IgD-negative memory B cell (primary cell): ENCODE data around the gene TBC1D9. TPM values are rescaled to one million over a fixed set of nuclear protein-coding genes. Genes with fewer than 3 reads are reported as not detected.

Experiments used
- H3K27ac Mint-ChIP-seq, 3 donors: one replicate each; pipeline ENCODE4 v1.8.0; 2020 to 2022; ENCODE audit warnings: mild to moderate bottlenecking in 3 of 3, mixed read lengths in 3 of 3, moderate library complexity in 1 of 3
- H3K27me3 Mint-ChIP-seq: one replicate; pipeline ENCODE4 v1.8.0; 2021; ENCODE audit warnings: mixed read lengths
- H3K36me3 Mint-ChIP-seq: one replicate; pipeline ENCODE4 v1.8.0; 2020; ENCODE audit warnings: mild to moderate bottlenecking, mixed read lengths
- H3K4me1 Mint-ChIP-seq, 3 donors: one replicate each; pipeline ENCODE4 v1.8.0; 2020 to 2022; ENCODE audit warnings: mixed read lengths in 3 of 3, mild to moderate bottlenecking in 1 of 3
- H3K4me3 Mint-ChIP-seq, 4 donors: one replicate each; pipeline ENCODE4 v1.8.0; 2020 to 2022; ENCODE audit warnings: mild to moderate bottlenecking in 4 of 4, mixed read lengths in 4 of 4, moderate library complexity in 3 of 4
- H3K9me3 Mint-ChIP-seq, 3 donors: one replicate each; pipeline ENCODE4 v1.8.0; 2020 to 2021; ENCODE audit warnings: mixed read lengths in 3 of 3, mild to moderate bottlenecking in 1 of 3
- polyA plus RNA-seq: library from polyadenylated mRNA; unstranded; fragments of 300-500 nt; fragmentation: Illumina TruSeq; gene quantifications from one replicate; pipeline ENCODE4 v1.2.3, GENCODE V29; 2021

TBC1D9 gene
- polyA plus RNA-seq, 1 donor from 2014 or later = 59.4 TPM

DNA sequence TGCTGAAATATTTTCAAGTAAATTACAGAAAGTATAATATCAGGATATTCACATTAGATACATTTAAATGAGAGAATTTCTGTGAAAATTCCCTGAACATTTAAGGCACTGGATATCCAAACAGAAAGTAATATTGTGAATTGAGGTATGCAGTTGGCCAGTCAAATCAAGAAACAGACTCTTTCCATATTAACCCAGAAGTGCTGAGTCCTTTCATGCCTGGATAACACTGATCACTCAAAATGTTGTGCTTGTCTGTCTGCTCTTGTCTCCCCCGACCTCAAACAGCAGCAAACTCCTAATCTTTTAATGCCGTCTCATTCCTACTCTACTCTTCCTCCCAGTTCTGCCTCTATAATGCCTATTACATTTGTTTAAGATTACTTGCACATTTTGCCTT, 51.2 kb downstream of the TBC1D9 start:
- H3K4me1 Mint-ChIP-seq = peaks cover 54 to 60% (median 57%) of the 10 kb centered on the region in 3 donors
- no peaks in the 10 kb centered on the region for H3K27me3 Mint-ChIP-seq
- H3K36me3 Mint-ChIP-seq = peaks cover 6% of the 10 kb centered on the region
- peak overlapping the region in 1 of 4 donors; percentile 34 for H3K4me3 Mint-ChIP-seq
- peak overlapping the region; percentile 34 to 84 (median 81) for H3K27ac Mint-ChIP-seq
- H3K9me3 Mint-ChIP-seq = peaks cover 0 to 1% (median 0%) of the 10 kb centered on the region in 3 donors

DNA sequence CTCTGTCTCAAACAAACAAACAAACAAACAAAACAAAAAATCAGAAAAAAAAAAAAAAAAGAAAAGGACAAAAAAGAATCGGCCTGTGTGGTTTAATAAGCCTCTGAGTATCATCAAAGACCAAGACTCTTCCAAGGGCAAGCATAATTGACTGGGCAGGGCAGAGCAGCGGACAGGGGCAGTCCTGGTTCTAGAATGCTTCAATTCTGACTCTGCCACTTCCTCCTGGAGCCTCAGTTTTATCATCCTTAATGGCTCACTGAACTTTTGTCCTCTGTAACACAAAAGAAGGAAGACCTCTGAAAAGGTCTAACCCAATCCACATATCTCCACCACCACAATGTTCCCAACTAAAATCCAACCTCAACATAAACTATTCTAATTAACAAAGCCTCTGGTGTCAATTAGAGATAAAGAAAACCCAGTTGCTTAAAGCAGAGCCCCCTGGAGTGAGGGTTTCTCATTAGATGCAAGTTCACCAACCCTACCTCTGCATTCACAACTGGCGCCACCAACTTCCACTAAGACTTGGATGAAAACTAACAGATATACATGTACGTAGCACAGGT, 51.7 kb downstream of the TBC1D9 start:
- Mint-ChIP-seq H3K27me3 (no peaks in the 10 kb centered on the region), H3K4me3 (peak overlapping the region in 2 of 4 donors; percentile 34 to 58), H3K27ac (peak overlapping the region; percentile 79 to 94 (median 81)), H3K9me3 (peaks cover 0 to 1% (median 0%) of the 10 kb centered on the region in 3 donors), H3K36me3 (peaks cover 6% of the 10 kb centered on the region), H3K4me1 (peaks cover 54 to 60% (median 59%) of the 10 kb centered on the region in 3 donors)

DNA sequence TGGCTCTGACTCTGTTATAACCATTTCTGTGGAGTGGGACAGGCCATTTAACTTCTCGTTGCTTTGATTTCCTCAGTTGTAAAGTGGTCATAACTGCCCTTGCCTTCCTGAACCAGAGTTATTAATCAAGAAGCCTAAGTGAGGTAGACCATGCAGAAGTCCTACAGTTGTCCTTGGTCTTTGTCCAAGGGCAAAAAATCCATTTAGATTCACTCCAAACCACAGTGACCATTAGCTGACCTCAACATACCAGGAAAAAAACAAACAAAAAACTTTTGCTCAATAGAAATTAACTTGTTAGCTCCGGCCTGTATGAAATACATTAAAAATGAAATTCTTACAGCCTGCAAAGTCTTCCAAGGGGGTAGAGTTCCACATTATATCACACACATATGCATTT, 52.7 kb downstream of the TBC1D9 start:
- Mint-ChIP-seq H3K36me3 (peaks cover 6% of the 10 kb centered on the region), H3K4me3 (peak overlapping the region in 1 of 4 donors; percentile 63), H3K4me1 (peaks cover 50 to 59% (median 59%) of the 10 kb centered on the region in 3 donors), H3K27ac (peak overlapping the region in 1 of 3 donors; percentile 79), H3K27me3 (no peaks in the 10 kb centered on the region), H3K9me3 (no peaks in the 10 kb centered on the region)

DNA sequence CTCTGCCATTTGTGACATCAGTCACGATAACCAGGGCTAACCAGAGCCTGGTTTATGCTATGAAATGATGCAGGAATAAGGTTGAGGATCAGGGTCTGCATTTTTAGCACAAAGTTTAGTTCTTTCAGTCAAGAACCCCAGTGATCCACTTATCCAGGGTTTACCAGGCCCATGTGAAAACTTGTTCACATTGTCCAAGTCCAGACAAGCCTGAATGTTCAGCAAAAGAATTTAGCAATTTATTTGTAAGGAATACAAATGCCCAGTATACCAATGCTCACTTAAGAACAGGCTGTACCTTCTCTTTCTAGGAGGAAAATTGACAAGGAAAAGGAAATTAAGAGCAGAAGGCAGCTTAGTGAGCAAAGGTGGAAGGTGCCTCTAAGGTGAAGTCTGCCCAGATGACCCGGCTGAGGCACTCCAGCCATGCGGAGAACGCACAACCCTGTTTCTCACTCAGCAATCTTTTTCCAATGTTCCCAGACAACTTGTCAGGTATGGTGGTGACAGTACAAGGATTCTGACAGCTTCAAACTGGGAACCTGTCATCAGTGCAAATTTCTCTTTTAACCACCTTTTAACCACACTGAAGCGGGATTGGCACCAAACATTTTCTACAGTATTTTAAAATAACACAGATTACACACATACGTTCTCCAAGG, 54.0 kb downstream of the TBC1D9 start:
- H3K27ac Mint-ChIP-seq = peak overlapping the region in 1 of 3 donors; percentile 79
- no peaks in the 10 kb centered on the region for H3K27me3 Mint-ChIP-seq
- no peak overlapping the region for H3K4me3 Mint-ChIP-seq
- no peaks in the 10 kb centered on the region for H3K9me3 Mint-ChIP-seq
- H3K4me1 Mint-ChIP-seq = peaks cover 49 to 61% (median 59%) of the 10 kb centered on the region in 3 donors
- peaks cover 11% of the 10 kb centered on the region for H3K36me3 Mint-ChIP-seq

DNA sequence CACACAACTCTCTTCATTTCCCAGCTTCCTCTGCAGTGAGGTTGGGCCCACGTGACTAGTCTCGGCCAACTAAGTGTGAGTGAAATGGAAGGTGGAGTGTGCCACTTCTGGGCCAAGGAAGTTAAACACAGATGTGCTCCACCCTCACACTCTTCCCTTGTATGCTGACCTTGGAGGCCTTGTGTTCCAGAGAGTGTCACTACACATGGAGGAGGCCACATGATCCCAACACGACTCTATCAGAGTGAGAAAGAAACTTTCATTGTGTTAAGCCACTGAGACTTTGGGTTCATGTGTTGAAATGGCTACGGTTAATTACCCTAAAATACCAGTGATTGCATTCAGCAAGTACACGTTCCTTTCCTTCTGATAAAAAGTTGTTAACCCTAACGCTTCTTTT, 55.1 kb downstream of the TBC1D9 start:
- Mint-ChIP-seq H3K4me1 (peaks cover 46 to 60% (median 55%) of the 10 kb centered on the region in 3 donors), H3K9me3 (no peaks in the 10 kb centered on the region), H3K4me3 (no peak overlapping the region), H3K27me3 (no peaks in the 10 kb centered on the region), H3K36me3 (peaks cover 15% of the 10 kb centered on the region), H3K27ac (peak overlapping the region in 1 of 3 donors; percentile 21)

DNA sequence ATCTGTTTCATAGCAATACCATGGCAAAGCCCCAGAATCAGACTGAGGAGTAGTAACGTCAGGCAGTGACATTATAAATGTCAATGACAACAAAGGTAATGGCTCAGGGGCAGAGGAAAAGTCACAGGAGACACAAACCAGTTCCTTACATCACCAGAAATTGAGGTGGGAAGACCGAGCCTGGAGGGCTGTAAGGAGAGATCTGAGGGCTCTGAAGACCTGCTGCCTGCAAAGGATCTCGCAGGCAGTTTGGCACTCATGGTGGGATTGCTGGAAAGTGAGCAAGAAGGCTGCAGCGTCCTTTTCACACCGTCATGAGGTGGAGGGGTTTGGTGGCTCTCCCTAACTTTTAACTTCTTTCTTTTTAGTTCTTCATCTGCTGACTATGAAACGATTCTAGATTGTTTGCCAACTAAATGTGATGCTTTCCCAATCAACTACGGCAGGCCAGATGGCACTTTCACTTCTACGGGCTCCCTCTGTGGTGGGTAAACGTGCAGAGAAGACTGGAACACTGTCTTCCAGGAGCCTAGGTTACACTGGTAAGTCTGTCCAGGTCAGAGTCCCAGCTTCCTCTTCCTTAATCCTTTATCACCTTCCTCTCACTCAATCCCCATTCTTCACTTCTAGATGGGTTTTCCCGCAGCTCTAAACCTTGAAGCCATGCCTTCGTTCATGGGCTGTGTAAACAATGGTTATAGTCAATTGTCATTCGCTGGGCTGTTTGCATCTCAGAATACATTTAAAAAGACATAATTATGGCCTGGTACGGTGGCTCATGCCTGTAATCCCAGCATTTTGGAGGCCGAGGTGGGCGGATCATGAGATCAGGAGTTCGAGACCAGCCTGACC, 58.2 kb downstream of the TBC1D9 start:
- peaks cover 15% of the 10 kb centered on the region for H3K36me3 Mint-ChIP-seq
- H3K27ac Mint-ChIP-seq = peak overlapping the region; percentile 54 to 76 (median 59)
- peak overlapping the region in 2 of 4 donors; percentile 5 to 32 for H3K4me3 Mint-ChIP-seq
- H3K9me3 Mint-ChIP-seq = no peaks in the 10 kb centered on the region
- H3K27me3 Mint-ChIP-seq = no peaks in the 10 kb centered on the region
- H3K4me1 Mint-ChIP-seq = peaks cover 38 to 52% (median 43%) of the 10 kb centered on the region in 3 donors

DNA sequence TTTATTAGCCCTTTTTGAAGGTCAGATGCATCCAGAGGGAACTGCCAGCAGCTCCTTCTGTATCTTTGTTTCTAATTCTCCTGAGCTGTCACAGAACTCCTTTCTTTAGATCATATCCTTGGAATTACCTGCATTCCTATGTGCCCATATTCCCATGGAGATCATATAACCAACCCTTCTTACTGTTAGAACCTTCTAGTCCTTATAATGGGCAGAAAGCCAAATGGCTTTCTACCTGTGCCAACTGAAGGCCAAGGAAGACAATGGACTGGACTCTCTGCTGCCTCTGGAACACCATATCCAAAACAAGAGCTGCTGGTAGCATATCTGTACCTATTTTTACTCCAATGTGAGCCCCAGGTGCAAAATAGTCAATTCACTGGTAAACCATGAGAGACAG, 60.7 kb downstream of the TBC1D9 start:
- Mint-ChIP-seq H3K36me3 (peaks cover 15% of the 10 kb centered on the region), H3K27me3 (no peaks in the 10 kb centered on the region), H3K4me3 (no peak overlapping the region), H3K27ac (peak overlapping the region in 2 of 3 donors; percentile 6 to 54), H3K9me3 (no peaks in the 10 kb centered on the region), H3K4me1 (peaks cover 46 to 56% (median 50%) of the 10 kb centered on the region in 3 donors)

DNA sequence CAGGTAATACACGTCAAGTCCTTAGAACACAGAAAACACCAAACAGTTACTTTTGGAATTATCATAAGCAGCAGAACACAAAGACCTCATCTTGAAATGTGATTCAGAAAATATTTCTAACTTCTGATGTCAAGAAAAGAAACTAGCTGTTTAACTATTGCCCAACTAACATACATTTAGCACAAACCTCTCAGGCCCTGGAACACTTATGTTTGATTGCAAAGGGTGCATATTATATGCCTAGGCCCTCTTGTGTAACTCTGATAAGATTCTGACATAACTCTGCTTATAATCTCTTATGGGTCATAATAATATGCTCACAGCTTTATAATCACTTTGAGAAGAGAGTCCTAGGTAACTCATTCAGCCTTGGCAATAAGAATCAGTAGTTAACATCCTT, 62.6 kb downstream of the TBC1D9 start:
- Mint-ChIP-seq H3K27me3 (no peaks in the 10 kb centered on the region), H3K27ac (peak overlapping the region; percentile 34 to 87 (median 40)), H3K36me3 (peaks cover 17% of the 10 kb centered on the region), H3K4me3 (peak overlapping the region in 1 of 4 donors; percentile 31), H3K4me1 (peaks cover 54 to 56% (median 55%) of the 10 kb centered on the region in 3 donors), H3K9me3 (no peaks in the 10 kb centered on the region)

DNA sequence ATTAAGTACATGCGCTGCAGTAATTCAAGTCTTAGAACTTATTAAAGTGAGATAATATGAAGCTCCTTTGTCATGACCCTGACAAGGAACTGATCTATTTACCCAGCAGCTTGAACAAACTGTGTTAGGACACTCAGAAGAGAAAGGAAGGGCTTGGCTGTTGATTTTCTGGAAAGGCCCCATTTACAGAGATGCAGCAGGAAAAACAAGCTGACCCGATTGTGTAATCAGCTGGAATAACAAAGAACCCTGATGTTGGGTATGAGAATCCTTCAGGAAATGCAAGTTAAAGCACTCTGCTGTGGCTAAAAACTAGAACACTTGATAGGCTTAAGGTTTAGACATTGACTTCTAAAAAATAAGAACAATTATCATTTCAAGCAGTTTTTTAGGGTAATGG, 64.8 kb downstream of the TBC1D9 start:
- no peaks in the 10 kb centered on the region for H3K9me3 Mint-ChIP-seq
- H3K27ac Mint-ChIP-seq = peak overlapping the region in 2 of 3 donors; percentile 43 to 73
- peaks cover 8% of the 10 kb centered on the region for H3K36me3 Mint-ChIP-seq
- peaks cover 42 to 48% (median 47%) of the 10 kb centered on the region in 3 donors for H3K4me1 Mint-ChIP-seq
- peak overlapping the region in 1 of 4 donors; percentile 55 for H3K4me3 Mint-ChIP-seq
- H3K27me3 Mint-ChIP-seq = no peaks in the 10 kb centered on the region

DNA sequence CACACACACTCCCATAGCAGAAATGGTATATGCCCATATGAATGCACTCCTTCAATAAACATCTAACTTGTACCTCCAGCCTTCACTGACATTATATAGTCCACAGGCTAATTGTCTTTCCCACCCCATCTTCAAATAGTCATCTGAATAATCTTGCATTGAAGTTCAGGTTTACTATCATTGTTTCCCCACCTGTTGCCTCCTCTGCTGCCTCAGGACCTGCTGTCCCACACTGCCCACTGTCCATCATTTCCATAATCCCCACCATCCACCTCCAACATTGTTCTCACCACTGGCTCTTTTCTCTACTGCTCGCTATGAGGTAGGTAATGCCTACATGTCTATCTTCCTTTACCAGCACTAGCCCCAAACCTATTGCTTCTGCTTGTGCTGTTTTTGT, 66.1 kb downstream of the TBC1D9 start:
- H3K27ac Mint-ChIP-seq = peak overlapping the region; percentile 43 to 64 (median 44)
- no peaks in the 10 kb centered on the region for H3K9me3 Mint-ChIP-seq
- H3K4me1 Mint-ChIP-seq = peaks cover 39 to 42% (median 39%) of the 10 kb centered on the region in 3 donors
- peaks cover 10% of the 10 kb centered on the region for H3K36me3 Mint-ChIP-seq
- no peaks in the 10 kb centered on the region for H3K27me3 Mint-ChIP-seq
- peak overlapping the region in 3 of 4 donors; percentile 24 to 75 (median 25) for H3K4me3 Mint-ChIP-seq

DNA sequence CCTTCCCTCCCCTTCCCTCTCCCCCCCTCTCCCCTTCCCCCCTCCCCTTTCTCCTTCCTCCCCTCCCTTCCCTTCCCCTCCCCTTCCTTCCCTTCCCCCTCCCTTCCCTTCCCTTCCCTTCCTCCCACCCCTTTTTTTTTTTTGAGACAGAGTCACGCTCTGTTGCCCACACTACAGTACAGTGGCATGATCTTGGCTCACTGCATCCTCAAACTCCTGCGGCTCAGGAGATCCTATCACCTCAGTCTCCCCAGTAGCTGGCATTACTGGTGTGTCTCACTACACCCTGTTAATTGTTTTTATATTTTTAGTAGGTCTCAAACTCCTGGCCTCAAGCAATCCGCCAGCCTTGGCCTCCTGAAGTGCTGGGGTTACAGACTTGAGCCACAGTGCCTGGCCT, 66.6 kb downstream of the TBC1D9 start:
- Mint-ChIP-seq H3K9me3 (no peaks in the 10 kb centered on the region), H3K27me3 (no peaks in the 10 kb centered on the region), H3K4me3 (peak overlapping the region in 1 of 4 donors; percentile 75), H3K36me3 (peaks cover 10% of the 10 kb centered on the region), H3K4me1 (peaks cover 39 to 41% (median 39%) of the 10 kb centered on the region in 3 donors), H3K27ac (peak overlapping the region in 2 of 3 donors; percentile 43 to 44)

DNA sequence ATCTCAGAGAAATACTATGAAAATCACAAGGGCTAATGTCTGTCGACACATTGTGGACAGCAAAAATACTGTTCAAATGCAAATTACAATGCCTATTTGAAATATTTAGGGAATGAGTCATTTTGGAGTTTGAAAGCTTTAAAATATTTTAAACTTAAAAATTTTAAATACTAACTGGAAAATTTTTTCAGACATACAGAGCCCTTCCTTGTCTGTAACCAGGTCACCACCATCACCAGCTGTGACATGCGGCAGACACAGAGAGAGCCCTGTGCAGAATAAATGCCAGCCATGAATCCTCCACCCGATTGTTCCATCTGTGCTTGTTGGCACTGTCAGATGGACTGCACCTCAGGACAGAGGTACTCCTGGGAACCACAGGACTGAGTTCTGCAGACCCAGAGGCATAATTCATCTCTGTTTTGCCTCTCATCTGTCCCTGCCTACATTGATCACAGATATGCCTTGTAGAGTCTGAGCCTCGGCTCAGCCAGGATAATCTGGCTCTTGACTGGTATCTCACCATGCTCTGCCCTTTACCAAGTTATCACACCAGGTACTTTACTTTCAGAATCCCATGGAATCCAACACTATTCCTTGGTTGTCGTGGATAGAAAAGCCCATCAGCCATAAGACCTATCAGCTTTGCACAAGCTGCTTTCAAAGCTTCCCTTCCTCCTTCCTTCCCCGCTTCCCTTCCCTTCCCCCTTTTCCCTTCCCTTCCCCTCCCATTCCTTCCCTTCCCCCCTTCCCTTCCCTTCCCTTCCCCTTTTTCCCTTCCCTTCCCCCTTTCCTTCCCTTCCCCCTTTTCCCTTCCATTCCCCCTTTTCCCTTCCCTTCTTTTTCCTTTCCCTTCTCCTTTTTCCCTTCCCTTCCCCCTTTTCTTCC, 67.2 kb downstream of the TBC1D9 start:
- Mint-ChIP-seq H3K27me3 (no peaks in the 10 kb centered on the region), H3K36me3 (peaks cover 13% of the 10 kb centered on the region), H3K27ac (peak overlapping the region; percentile 67 to 73 (median 71)), H3K9me3 (no peaks in the 10 kb centered on the region), H3K4me3 (peak overlapping the region in 1 of 4 donors; percentile 45), H3K4me1 (peaks cover 38 to 39% (median 39%) of the 10 kb centered on the region in 3 donors)

DNA sequence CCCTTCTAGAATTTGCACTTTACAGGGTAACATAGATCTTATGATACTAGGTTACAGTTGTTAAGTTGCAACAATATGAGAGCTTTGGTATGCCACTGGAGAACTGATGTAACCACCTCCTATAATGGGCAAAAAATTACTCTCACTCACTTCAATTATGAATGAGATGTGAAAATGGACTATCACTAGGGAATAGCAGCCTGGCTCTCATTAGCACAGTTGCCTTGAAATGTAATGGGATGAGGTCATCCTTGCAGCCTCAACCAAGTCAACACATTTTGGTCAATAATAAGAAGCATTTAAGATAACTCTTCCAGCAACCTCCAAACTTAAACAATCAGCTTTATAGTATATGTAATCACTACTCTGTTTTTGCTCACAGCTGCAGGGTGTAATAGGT, 69.4 kb downstream of the TBC1D9 start:
- peaks cover 23 to 27% (median 26%) of the 10 kb centered on the region in 3 donors for H3K4me1 Mint-ChIP-seq
- H3K9me3 Mint-ChIP-seq = no peaks in the 10 kb centered on the region
- H3K4me3 Mint-ChIP-seq = no peak overlapping the region
- peaks cover 16% of the 10 kb centered on the region for H3K36me3 Mint-ChIP-seq
- peak overlapping the region in 1 of 3 donors; percentile 21 for H3K27ac Mint-ChIP-seq
- no peaks in the 10 kb centered on the region for H3K27me3 Mint-ChIP-seq

DNA sequence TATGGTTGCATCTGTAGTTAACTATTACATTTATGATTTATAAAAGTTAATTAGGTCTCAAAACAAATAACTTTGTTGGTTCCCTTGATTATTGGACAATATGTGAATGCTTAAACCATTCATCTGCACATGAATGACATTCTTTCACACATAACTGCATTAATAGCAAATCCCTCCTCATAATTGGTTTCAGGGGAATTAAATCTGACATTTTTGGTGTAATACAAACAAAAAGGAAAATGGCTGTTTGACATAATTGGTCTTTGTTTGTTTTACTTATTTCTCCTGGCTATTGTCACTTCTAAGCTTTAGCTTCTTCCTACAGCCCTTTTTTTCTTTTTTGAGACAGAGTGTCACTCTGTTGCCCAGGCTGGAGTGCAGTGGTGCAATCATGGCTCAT, 71.9 kb downstream of the TBC1D9 start:
- no peaks in the 10 kb centered on the region for H3K27me3 Mint-ChIP-seq
- peak overlapping the region in 1 of 3 donors; percentile 69 for H3K27ac Mint-ChIP-seq
- H3K4me1 Mint-ChIP-seq = peaks cover 11 to 15% (median 14%) of the 10 kb centered on the region in 3 donors
- no peak overlapping the region for H3K4me3 Mint-ChIP-seq
- no peaks in the 10 kb centered on the region for H3K9me3 Mint-ChIP-seq
- H3K36me3 Mint-ChIP-seq = peaks cover 15% of the 10 kb centered on the region
